Panc1 (cell line): ENCODE measurements around the gene RASGEF1B. TPM values are rescaled to one million over a fixed set of nuclear protein-coding genes. Genes with fewer than 3 reads are reported as not detected.

Experiments used
- ATAC-seq: fragments of 200-7000 bp; cut with Tn5 transposase; 2 replicates; pipeline ENCODE4 v1.9.1; 2020; ENCODE audit warnings: mild to moderate bottlenecking, moderate library complexity
- BruUV-seq: library from RNA; stranded (reverse); fragments of 400-500 nt; replicated peaks from 2 replicates; lab custom pipeline; 2021; lab: Mats Ljungman, UMichigan
- CTCF ChIA-PET: fragments of 300-600 bp; sonication (Branson Sonifier 250); formaldehyde crosslinking; loops from one replicate; lab custom pipeline; 2022; ENCODE audit warnings: antibody characterized with exemption; lab: Charles Lee
- POLR2A ChIA-PET: fragments of 300-600 bp; sonication (Branson Sonifier 250); formaldehyde crosslinking; loops from one replicate; lab custom pipeline; 2022; ENCODE audit warnings: antibody characterized with exemption; lab: Charles Lee
- DNase-seq: peaks from one replicate; pipeline ENCODE4 v3.0.0-alpha.2; 2010; ENCODE audit warnings: low read depth, low spot score
- H3K27ac ChIP-seq: 2 replicates; pipeline ENCODE4 v1.5.1; 2011; ENCODE audit warnings: mild to moderate bottlenecking, low read length, inconsistent platforms
- H3K27me3 ChIP-seq: fragments of 200-500 bp; sonication (Bioruptor generic); 2 replicates; pipeline ENCODE4 v1.6.0; 2014; ENCODE audit warnings: low read length, inconsistent platforms; ENCODE audit not compliant: control insufficient read depth, insufficient read depth
- H3K36me3 ChIP-seq: fragments of 200-500 bp; sonication (Bioruptor generic); 2 replicates; pipeline ENCODE4 v1.5.1; 2014; ENCODE audit warnings: inconsistent platforms, mild to moderate bottlenecking, low read length, moderate library complexity; ENCODE audit not compliant: control insufficient read depth, insufficient read depth
- H3K4me1 ChIP-seq: 2 replicates; pipeline ENCODE4 v1.5.1; 2011; ENCODE audit warnings: inconsistent platforms, mild to moderate bottlenecking, low read length, moderate library complexity; ENCODE audit not compliant: control insufficient read depth, insufficient read depth
- H3K4me3 ChIP-seq, 2 experiments: 2 replicates each; pipeline ENCODE4 v1.5.1; 2011 to 2012; ENCODE audit warnings: low read depth in 2 of 2, low read length in 2 of 2, mild to moderate bottlenecking in 2 of 2, inconsistent platforms in 1 of 2, moderate library complexity in 1 of 2
- H3K9me3 ChIP-seq: fragments of 200-500 bp; sonication (Bioruptor generic); 2 replicates; pipeline ENCODE4 v1.5.1; 2014; ENCODE audit warnings: low read depth, mild to moderate bottlenecking, inconsistent platforms, low read length, moderate library complexity; ENCODE audit not compliant: control insufficient read depth, insufficient read depth
- POLR2AphosphoS5 ChIP-seq: IDR thresholded peaks from 2 replicates; pipeline ENCODE4 v1.6.1; 2012; ENCODE audit warnings: mild to moderate bottlenecking, low read depth, low read length, moderate library complexity
- SIN3A ChIP-seq: IDR thresholded peaks from 2 replicates; pipeline ENCODE4 v1.6.1; 2012; ENCODE audit warnings: low read depth, mild to moderate bottlenecking, low read length, moderate library complexity, borderline replicate concordance; ENCODE audit not compliant: insufficient read depth
- TCF7L2 ChIP-seq: IDR thresholded peaks from 2 replicates; pipeline ENCODE4 v1.6.1; 2011; ENCODE audit warnings: mild to moderate bottlenecking, low read depth, low read length, inconsistent platforms
- in situ Hi-C: cut with HindIII; loops from 2 replicates; pipeline ENCODE4 v1.10.0; 2016; ENCODE audit warnings: low sequenced_read_pairs, low pct_unique_long_range_greater_than_20kb
- intact Hi-C: fragments of 100-400 bp; cut with micrococcal nuclease; formaldehyde crosslinking; loops from one replicate; pipeline ENCODE4 v1.10.0; 2022; ENCODE audit not compliant: unreplicated experiment
- total RNA-seq: library from RNA; stranded (reverse); gene quantifications from one replicate; pipeline ENCODE4 v1.2.1, GENCODE V29; 2021; ENCODE audit not compliant: unreplicated experiment
- TF ChIP-seq, protein P1 (sequence below): fragments of 450-650 bp; IDR thresholded peaks from 2 replicates; pipeline ENCODE4 v1.5.1; 2017; ENCODE audit warnings: mild to moderate bottlenecking
- TF ChIP-seq, protein P2 (sequence below), 2 experiments: IDR thresholded peaks; 2 replicates each; pipeline ENCODE4 v1.6.1; 2011 to 2012; ENCODE audit warnings: low read depth in 2 of 2, control low read depth in 1 of 2, low read length in 1 of 2, mild to moderate bottlenecking in 1 of 2, moderate library complexity in 1 of 2; ENCODE audit not compliant: insufficient read depth in 1 of 2

RASGEF1B gene
- total RNA-seq, 1 experiment from 2014 or later, result not detected

DNA sequence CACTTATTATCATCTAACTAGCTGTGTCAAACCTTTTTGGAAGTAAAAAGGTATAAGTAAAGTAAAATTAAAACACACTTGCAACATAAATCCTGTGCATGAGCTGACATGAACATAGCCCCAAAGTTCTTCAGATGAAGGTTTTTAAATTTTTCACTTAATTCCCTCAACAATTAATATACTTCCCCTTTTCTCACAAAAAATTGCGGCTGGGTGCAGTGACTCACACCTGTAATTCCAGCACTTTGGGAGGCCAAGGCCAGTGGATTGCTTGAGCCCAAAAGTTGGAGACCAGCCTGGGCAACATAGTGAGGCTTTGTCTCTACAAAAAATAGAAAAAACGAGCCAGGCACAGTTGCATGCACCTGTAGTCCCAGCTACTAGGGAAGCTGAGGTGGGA is 16.8 kb downstream of the RASGEF1B start:
- no peaks in the 10 kb centered on the region for H3K27me3 ChIP-seq
- H3K4me3 ChIP-seq, result no peak overlapping the region
- no peak overlapping the region for H3K27ac ChIP-seq
- BruUV-seq, result no TSS peak
- DNase-seq (no peak), ATAC-seq (no peak)
- no peaks in the 10 kb centered on the region for H3K9me3 ChIP-seq
- ChIA-PET POLR2A (no interaction called here), CTCF (no interaction called here)
- in situ Hi-C loops, result no loop called here
- intact Hi-C loops, result no loop called here
- TF ChIP-seq, protein P1, sequence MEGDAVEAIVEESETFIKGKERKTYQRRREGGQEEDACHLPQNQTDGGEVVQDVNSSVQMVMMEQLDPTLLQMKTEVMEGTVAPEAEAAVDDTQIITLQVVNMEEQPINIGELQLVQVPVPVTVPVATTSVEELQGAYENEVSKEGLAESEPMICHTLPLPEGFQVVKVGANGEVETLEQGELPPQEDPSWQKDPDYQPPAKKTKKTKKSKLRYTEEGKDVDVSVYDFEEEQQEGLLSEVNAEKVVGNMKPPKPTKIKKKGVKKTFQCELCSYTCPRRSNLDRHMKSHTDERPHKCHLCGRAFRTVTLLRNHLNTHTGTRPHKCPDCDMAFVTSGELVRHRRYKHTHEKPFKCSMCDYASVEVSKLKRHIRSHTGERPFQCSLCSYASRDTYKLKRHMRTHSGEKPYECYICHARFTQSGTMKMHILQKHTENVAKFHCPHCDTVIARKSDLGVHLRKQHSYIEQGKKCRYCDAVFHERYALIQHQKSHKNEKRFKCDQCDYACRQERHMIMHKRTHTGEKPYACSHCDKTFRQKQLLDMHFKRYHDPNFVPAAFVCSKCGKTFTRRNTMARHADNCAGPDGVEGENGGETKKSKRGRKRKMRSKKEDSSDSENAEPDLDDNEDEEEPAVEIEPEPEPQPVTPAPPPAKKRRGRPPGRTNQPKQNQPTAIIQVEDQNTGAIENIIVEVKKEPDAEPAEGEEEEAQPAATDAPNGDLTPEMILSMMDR, result no peak
- TF ChIP-seq TCF7L2 (no peak), POLR2AphosphoS5 (no peak), SIN3A (no peak)
- TF ChIP-seq, protein P2, sequence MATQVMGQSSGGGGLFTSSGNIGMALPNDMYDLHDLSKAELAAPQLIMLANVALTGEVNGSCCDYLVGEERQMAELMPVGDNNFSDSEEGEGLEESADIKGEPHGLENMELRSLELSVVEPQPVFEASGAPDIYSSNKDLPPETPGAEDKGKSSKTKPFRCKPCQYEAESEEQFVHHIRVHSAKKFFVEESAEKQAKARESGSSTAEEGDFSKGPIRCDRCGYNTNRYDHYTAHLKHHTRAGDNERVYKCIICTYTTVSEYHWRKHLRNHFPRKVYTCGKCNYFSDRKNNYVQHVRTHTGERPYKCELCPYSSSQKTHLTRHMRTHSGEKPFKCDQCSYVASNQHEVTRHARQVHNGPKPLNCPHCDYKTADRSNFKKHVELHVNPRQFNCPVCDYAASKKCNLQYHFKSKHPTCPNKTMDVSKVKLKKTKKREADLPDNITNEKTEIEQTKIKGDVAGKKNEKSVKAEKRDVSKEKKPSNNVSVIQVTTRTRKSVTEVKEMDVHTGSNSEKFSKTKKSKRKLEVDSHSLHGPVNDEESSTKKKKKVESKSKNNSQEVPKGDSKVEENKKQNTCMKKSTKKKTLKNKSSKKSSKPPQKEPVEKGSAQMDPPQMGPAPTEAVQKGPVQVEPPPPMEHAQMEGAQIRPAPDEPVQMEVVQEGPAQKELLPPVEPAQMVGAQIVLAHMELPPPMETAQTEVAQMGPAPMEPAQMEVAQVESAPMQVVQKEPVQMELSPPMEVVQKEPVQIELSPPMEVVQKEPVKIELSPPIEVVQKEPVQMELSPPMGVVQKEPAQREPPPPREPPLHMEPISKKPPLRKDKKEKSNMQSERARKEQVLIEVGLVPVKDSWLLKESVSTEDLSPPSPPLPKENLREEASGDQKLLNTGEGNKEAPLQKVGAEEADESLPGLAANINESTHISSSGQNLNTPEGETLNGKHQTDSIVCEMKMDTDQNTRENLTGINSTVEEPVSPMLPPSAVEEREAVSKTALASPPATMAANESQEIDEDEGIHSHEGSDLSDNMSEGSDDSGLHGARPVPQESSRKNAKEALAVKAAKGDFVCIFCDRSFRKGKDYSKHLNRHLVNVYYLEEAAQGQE (IDR thresholded peaks at IDR 0.05; ENCODE audit: insufficient read depth in 1 of 2, low read depth in 2 of 2, low read length in 1 of 2), result no peak
- no peaks in the 10 kb centered on the region for H3K4me1 ChIP-seq
- no peaks in the 10 kb centered on the region for H3K36me3 ChIP-seq

DNA sequence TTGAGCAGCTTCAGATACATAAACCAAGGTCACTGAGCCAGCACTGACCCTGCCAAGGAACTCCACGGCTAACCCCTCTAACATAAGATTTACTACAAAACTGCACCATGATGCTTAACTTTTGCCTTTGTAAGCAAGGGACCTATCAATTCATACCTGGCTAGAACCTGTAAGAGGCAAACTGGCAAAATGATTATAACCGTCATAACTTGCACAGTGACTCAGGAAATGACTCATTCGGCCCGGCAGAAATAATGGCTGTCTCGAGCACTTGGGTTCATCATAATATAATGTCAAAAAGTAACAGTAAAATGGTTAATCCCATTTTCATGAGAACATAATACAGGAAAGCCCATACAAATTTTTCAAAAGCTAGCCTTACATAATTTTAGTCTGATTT is 17.2 kb downstream of the RASGEF1B start:
- Histone ChIP-seq H3K27ac (no peak overlapping the region), H3K9me3 (no peaks in the 10 kb centered on the region), H3K4me3 (no peak overlapping the region), H3K4me1 (no peaks in the 10 kb centered on the region), H3K27me3 (no peaks in the 10 kb centered on the region), H3K36me3 (no peaks in the 10 kb centered on the region)
- no TSS peak for BruUV-seq
- intact Hi-C loops, result no loop called here
- TF ChIP-seq, protein P1, result no peak
- TF ChIP-seq SIN3A, result no peak
- TF ChIP-seq TCF7L2, result no peak
- TF ChIP-seq, protein P2 (IDR thresholded peaks at IDR 0.05; ENCODE audit: insufficient read depth in 1 of 2, low read depth in 2 of 2, low read length in 1 of 2), result no peak
- TF ChIP-seq POLR2AphosphoS5, result no peak
- DNase-seq (no peak), ATAC-seq (no peak)
- ChIA-PET CTCF (no interaction called here), POLR2A (no interaction called here)
- in situ Hi-C loops, result no loop called here
